ENCODE measurements around the gene AIF1. TPM values are rescaled to one million over a fixed set of nuclear protein-coding genes. Genes with fewer than 3 reads are reported as not detected.
A peak's percentile ranks its signal among the peaks of the same experiment; 100 is the strongest.

The AIF1 gene
- total and polyA plus RNA-seq, 2 donors (not counting 1 experiment from before 2014, with no cell fraction given), result not detected

DNA sequence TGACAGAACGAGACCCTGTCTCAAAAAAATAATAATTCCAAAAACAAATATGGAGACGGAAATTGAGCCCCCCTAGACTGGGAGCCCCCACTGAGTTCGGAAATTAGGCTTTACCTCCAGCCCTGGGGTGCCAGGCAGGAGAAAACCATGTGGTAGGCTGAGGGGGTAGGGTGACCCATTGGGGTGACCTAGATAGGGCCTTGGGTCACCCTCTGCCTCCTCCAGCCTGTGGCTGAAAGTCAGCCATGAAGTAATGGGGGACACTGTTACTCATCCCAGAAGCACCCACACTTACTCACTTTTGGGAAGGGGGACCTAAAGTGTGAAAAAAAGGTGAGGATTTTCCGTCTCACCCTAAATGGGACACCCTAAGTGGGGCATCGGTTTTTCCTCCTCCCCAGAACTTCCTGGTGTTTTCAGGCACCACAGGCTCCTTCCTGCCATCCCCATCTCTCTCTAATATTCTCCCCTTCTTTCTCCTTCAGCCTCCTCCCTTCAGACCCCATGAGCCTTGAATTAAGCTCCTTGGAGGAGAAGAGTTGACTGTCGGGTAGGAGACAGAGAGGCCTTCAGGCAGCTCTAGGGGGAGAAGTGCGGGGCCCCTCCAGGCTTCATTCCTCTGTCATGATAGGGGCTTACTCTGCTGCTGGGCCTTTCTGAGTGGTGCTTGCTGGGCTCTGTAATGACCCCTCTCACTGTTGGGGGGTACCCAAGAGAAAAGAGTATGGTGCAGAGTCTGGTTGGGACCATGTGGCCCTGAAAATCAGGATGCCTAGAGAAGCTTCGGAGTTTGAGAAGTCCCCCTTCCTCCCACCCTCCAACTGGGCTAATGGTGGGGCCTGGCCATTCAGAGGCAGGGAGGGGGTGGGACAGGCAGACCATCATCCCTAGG is 35.2 kb upstream of the AIF1 start:
- H3K9ac ChIP-seq (ENCODE audit: insufficient read depth, low read length), result no peak overlapping the region
- no peaks in the 10 kb centered on the region for H3K4me1 ChIP-seq (ENCODE audit: control insufficient read depth, extremely low read depth, insufficient read depth, low read length)
- H3K36me3 ChIP-seq (ENCODE audit: control insufficient read depth, insufficient read depth, low read length), result no peaks in the 10 kb centered on the region
- H3K4me3 ChIP-seq (replicated peaks in 1 of 4; ENCODE audit: control extremely low read depth in 1 of 4, insufficient read depth in 1 of 4, low read depth in 3 of 4, low read length in 4 of 4), result no peak overlapping the region
- H3K9me3 ChIP-seq (ENCODE audit: control insufficient read depth, insufficient read depth, low read depth, low read length), result no peaks in the 10 kb centered on the region
- no peak overlapping the region for H3K4me2 ChIP-seq (ENCODE audit: extremely low read depth, insufficient read depth, low read length)
- no peaks in the 10 kb centered on the region for H3K79me2 ChIP-seq (ENCODE audit: control insufficient read depth, insufficient read depth, low read length)
- DNase-seq (ENCODE audit: low read depth in 2 of 2), result no peak
- no peaks in the 10 kb centered on the region for H4K20me1 ChIP-seq (ENCODE audit: control insufficient read depth, extremely low read depth, insufficient read depth, low read length)
- H3K27ac ChIP-seq (ENCODE audit: insufficient read depth, low read length), result no peak overlapping the region
- TF ChIP-seq, protein P1, sequence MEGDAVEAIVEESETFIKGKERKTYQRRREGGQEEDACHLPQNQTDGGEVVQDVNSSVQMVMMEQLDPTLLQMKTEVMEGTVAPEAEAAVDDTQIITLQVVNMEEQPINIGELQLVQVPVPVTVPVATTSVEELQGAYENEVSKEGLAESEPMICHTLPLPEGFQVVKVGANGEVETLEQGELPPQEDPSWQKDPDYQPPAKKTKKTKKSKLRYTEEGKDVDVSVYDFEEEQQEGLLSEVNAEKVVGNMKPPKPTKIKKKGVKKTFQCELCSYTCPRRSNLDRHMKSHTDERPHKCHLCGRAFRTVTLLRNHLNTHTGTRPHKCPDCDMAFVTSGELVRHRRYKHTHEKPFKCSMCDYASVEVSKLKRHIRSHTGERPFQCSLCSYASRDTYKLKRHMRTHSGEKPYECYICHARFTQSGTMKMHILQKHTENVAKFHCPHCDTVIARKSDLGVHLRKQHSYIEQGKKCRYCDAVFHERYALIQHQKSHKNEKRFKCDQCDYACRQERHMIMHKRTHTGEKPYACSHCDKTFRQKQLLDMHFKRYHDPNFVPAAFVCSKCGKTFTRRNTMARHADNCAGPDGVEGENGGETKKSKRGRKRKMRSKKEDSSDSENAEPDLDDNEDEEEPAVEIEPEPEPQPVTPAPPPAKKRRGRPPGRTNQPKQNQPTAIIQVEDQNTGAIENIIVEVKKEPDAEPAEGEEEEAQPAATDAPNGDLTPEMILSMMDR (conservative IDR thresholded peaks at IDR 0.05 in 1 of 2, IDR thresholded peaks at IDR 0.05 in 1 of 2; ENCODE audit: low read depth in 1 of 2, low read length in 2 of 2), result no peak
- no peak for TF ChIP-seq EZH2 (IDR thresholded peaks at IDR 0.05; ENCODE audit: low read length, missing control alignments)
- peaks cover 17% of the 10 kb centered on the region for H3K27me3 ChIP-seq (ENCODE audit: control insufficient read depth, insufficient read depth, low read length)
- no peak overlapping the region for H2AFZ ChIP-seq (ENCODE audit: low read length)

DNA sequence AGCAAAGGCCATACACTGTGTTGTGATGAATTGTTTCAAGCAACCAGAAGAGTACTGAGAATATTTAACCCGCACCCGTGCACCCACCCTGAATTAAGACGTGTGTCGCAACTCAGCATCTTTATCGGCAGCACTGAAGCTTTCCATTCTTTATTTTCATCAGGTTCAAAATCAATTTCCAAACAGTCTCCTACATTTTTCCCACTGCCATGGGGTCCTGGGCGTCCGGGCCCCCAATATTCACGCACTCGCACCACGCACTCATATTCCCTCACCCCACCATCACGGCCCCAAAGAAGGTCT is 34.6 kb upstream of the AIF1 start:
- H3K4me2 ChIP-seq (ENCODE audit: extremely low read depth, insufficient read depth, low read length), result peak overlapping the region; percentile 99
- DNase-seq (ENCODE audit: low read depth in 2 of 2), result no peak
- no peaks in the 10 kb centered on the region for H4K20me1 ChIP-seq (ENCODE audit: control insufficient read depth, extremely low read depth, insufficient read depth, low read length)
- H3K27me3 ChIP-seq (ENCODE audit: control insufficient read depth, insufficient read depth, low read length), result peaks cover 17% of the 10 kb centered on the region
- no peak for TF ChIP-seq EZH2 (IDR thresholded peaks at IDR 0.05; ENCODE audit: low read length, missing control alignments)
- TF ChIP-seq, protein P1 (conservative IDR thresholded peaks at IDR 0.05 in 1 of 2, IDR thresholded peaks at IDR 0.05 in 1 of 2; ENCODE audit: low read depth in 1 of 2, low read length in 2 of 2), result no peak
- no peaks in the 10 kb centered on the region for H3K79me2 ChIP-seq (ENCODE audit: control insufficient read depth, insufficient read depth, low read length)
- no peaks in the 10 kb centered on the region for H3K4me1 ChIP-seq (ENCODE audit: control insufficient read depth, extremely low read depth, insufficient read depth, low read length)
- no peak overlapping the region for H3K27ac ChIP-seq (ENCODE audit: insufficient read depth, low read length)
- peak overlapping the region; percentile 39 to 89 (median 82) for H3K4me3 ChIP-seq (replicated peaks in 1 of 4; ENCODE audit: control extremely low read depth in 1 of 4, insufficient read depth in 1 of 4, low read depth in 3 of 4, low read length in 4 of 4)
- peak overlapping the region; percentile 66 for H2AFZ ChIP-seq (ENCODE audit: low read length)
- H3K9ac ChIP-seq (ENCODE audit: insufficient read depth, low read length), result no peak overlapping the region
- no peaks in the 10 kb centered on the region for H3K9me3 ChIP-seq (ENCODE audit: control insufficient read depth, insufficient read depth, low read depth, low read length)
- H3K36me3 ChIP-seq (ENCODE audit: control insufficient read depth, insufficient read depth, low read length), result no peaks in the 10 kb centered on the region

DNA sequence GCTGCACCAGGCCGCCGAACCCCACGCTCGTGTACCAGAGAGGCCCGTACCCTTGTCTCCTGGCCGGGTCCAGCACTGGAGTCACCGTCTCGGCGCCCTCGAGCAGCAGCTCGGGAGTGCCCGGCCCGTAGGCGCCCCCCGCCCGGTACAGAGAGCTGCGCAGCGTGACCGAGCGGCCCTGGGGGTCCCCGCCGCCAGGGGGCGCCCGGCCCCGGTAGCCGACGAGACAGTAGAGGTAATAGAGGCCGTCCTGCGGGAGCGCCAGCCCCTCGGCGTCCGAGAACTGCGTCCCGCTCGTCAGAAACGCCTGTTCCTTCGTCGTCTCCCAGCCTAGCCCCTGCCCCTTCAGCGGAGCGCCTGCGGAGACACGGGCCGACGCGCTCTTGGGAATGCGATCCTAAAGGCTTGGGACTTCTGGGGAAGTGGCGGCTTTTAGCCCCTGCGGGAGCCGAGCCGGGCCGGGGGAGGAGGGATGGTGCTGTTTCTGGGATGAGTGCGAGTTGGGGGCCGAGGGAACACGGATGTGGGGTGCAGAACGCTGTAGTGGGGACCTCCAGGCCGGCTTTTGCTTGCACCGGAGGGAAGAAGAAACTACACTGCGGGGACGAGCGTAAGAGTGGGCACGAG is 34.1 kb upstream of the AIF1 start:
- Histone ChIP-seq H3K9ac (ENCODE audit: insufficient read depth, low read length) (peak overlapping the region; percentile 70), H3K9me3 (ENCODE audit: control insufficient read depth, insufficient read depth, low read depth, low read length) (no peaks in the 10 kb centered on the region), H3K27me3 (ENCODE audit: control insufficient read depth, insufficient read depth, low read length) (peaks cover 11% of the 10 kb centered on the region), H4K20me1 (ENCODE audit: control insufficient read depth, extremely low read depth, insufficient read depth, low read length) (no peaks in the 10 kb centered on the region), H3K4me2 (ENCODE audit: extremely low read depth, insufficient read depth, low read length) (peak overlapping the region; percentile 99), H3K27ac (ENCODE audit: insufficient read depth, low read length) (peak overlapping the region; percentile 23), H3K4me3 (replicated peaks in 1 of 4; ENCODE audit: control extremely low read depth in 1 of 4, insufficient read depth in 1 of 4, low read depth in 3 of 4, low read length in 4 of 4) (peak overlapping the region; percentile 74 to 89 (median 82)), H3K4me1 (ENCODE audit: control insufficient read depth, extremely low read depth, insufficient read depth, low read length) (no peaks in the 10 kb centered on the region), H2AFZ (ENCODE audit: low read length) (peak overlapping the region; percentile 97), H3K79me2 (ENCODE audit: control insufficient read depth, insufficient read depth, low read length) (no peaks in the 10 kb centered on the region), H3K36me3 (ENCODE audit: control insufficient read depth, insufficient read depth, low read length) (no peaks in the 10 kb centered on the region)
- peak; percentile 75 to 76 for DNase-seq (ENCODE audit: low read depth in 2 of 2)
- TF ChIP-seq, protein P1 (conservative IDR thresholded peaks at IDR 0.05 in 1 of 2, IDR thresholded peaks at IDR 0.05 in 1 of 2; ENCODE audit: low read depth in 1 of 2, low read length in 2 of 2), result peak; percentile 71 to 84
- TF ChIP-seq EZH2 (IDR thresholded peaks at IDR 0.05; ENCODE audit: low read length, missing control alignments), result no peak

Data from fibroblast of lung (primary cell).